Measurements from ENCODE around the gene NTM.

NTM gene

DNA sequence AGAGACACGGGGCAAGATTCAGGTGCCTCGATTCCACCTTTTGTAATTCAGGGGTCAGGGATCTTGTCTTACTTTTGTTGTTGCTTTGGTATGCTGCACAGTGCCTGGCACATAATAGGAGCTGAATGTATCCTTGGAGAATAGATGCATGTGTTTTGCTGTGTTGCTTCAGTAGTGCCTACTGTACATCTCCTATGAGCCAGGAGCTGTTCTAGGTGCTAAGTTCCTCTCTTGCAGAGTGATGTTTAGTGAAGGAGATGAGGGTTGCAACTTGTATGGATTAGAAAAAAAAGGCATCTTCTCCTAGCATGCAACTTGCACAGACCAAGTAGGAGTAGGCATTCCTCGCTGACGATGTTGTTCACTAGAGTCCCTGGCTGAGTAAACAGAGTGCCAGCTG, 555.4 kb downstream of the NTM start:
- TF ChIP-seq, protein P1, sequence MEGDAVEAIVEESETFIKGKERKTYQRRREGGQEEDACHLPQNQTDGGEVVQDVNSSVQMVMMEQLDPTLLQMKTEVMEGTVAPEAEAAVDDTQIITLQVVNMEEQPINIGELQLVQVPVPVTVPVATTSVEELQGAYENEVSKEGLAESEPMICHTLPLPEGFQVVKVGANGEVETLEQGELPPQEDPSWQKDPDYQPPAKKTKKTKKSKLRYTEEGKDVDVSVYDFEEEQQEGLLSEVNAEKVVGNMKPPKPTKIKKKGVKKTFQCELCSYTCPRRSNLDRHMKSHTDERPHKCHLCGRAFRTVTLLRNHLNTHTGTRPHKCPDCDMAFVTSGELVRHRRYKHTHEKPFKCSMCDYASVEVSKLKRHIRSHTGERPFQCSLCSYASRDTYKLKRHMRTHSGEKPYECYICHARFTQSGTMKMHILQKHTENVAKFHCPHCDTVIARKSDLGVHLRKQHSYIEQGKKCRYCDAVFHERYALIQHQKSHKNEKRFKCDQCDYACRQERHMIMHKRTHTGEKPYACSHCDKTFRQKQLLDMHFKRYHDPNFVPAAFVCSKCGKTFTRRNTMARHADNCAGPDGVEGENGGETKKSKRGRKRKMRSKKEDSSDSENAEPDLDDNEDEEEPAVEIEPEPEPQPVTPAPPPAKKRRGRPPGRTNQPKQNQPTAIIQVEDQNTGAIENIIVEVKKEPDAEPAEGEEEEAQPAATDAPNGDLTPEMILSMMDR (IDR thresholded peaks at IDR 0.05; ENCODE audit: low read depth, low read length): no peak
- H3K36me3 ChIP-seq: no peaks in the 10 kb centered on the region
- no peaks in the 10 kb centered on the region for H3K27me3 ChIP-seq
- no peaks in the 10 kb centered on the region for H3K4me1 ChIP-seq
- H3K4me3 ChIP-seq (ENCODE audit: low read depth, low read length): no peak overlapping the region
- no peak for DNase-seq
- no peaks in the 10 kb centered on the region; the same call in none of the 2 replicates for H3K9me3 ChIP-seq

- Histone ChIP-seq H3K4me1 (no peaks in the 10 kb centered on the region), H3K36me3 (no peaks in the 10 kb centered on the region), H3K9me3 (no peaks in the 10 kb centered on the region; the same call in none of the 2 replicates), H3K4me3 (ENCODE audit: low read depth, low read length) (no peak overlapping the region), H3K27me3 (no peaks in the 10 kb centered on the region)
- TF ChIP-seq, protein P1 (IDR thresholded peaks at IDR 0.05; ENCODE audit: low read depth, low read length): no peak
- DNase-seq: no peak
Observed at GRCh38 chr11:131928992-131929391, 558.6 kb downstream of the NTM start.

DNA sequence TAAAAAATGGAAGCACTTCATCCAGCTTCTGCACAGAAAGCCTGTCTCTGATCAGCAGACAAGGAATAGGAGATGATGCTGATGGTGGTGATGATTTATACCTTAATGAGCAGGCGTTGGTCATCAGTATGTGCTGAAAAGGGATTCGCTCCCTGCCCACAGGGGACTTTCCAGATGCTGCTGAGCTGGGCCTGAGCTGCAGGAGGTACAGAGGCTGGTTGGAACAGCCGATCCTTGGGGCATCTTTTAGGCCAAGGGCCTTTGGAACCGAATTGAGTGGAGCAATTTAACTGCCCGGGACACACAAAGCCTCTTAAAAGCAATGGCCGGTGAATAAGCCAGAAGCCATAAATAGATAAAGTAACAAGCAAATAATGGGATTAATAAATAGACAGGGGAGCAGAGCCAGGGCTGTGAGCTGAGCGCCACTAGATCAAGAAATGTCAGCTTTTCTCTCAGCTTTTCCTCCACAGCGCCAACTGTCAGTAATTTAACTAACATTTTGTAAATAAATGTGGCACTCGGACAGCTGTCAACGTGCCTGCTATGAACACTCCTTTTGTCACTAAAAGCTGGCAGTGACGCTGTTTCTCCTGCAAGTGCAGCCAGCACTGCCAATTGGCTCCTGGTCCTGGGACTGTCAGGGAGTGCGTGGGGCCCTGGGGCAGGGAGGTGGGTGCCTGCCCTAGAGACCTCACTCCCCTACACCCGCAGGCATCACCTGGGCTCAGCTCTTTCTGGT, 562.3 kb downstream of the NTM start:
- H3K27me3 ChIP-seq: no peaks in the 10 kb centered on the region
- no peak overlapping the region for H3K4me3 ChIP-seq (ENCODE audit: low read depth, low read length)
- H3K4me1 ChIP-seq: no peaks in the 10 kb centered on the region
- no peak for DNase-seq
- no peaks in the 10 kb centered on the region; the same call in none of the 2 replicates for H3K9me3 ChIP-seq
- TF ChIP-seq, protein P1 (IDR thresholded peaks at IDR 0.05; ENCODE audit: low read depth, low read length): no peak
- H3K36me3 ChIP-seq: no peaks in the 10 kb centered on the region

GRCh38 chr11:131934006-131934405, 563.6 kb downstream of the NTM start:
- TF ChIP-seq, protein P1 (IDR thresholded peaks at IDR 0.05; ENCODE audit: low read depth, low read length): no peak
- no peak for DNase-seq

GRCh38 chr11:131938351-131938751, 567.9 kb downstream of the NTM start:
- H3K4me3 ChIP-seq (ENCODE audit: low read depth, low read length): no peak overlapping the region
- no peaks in the 10 kb centered on the region for H3K36me3 ChIP-seq
- H3K9me3 ChIP-seq: peaks cover 3% of the 10 kb centered on the region; the same call in 1 of the 2 replicates
- no peaks in the 10 kb centered on the region for H3K27me3 ChIP-seq
- H3K4me1 ChIP-seq: no peaks in the 10 kb centered on the region
- TF ChIP-seq, protein P1 (IDR thresholded peaks at IDR 0.05; ENCODE audit: low read depth, low read length): no peak
- no peak for DNase-seq

More at GRCh38 chr11:131934006-131934405, 563.6 kb downstream of the NTM start:
- H3K4me1 ChIP-seq: no peaks in the 10 kb centered on the region
- peaks cover 3% of the 10 kb centered on the region for H3K9me3 ChIP-seq
- H3K27me3 ChIP-seq: no peaks in the 10 kb centered on the region
- H3K4me3 ChIP-seq (ENCODE audit: low read depth, low read length): no peak overlapping the region
- H3K36me3 ChIP-seq: no peaks in the 10 kb centered on the region

DNA sequence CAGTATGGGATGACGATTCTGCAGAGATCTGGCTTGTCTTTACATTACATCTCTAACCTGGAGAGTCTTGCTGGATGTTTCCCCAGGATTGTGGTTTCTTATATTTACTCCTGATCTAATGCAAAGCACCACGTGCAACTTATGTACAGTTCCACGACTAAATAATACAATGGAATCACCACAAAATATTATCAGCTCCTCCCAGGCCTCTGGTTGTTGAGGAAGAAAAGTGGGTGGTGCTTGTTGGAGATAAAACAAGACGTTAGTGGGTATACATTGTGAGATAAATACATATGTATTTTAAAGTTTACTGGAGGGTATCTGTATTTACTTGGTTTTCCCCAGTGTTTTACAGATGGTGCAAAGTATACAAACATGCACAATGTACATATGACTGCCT, 569.7 kb downstream of the NTM start:
- Histone ChIP-seq H3K4me1 (no peaks in the 10 kb centered on the region), H3K27me3 (no peaks in the 10 kb centered on the region), H3K4me3 (ENCODE audit: low read depth, low read length) (no peak overlapping the region), H3K36me3 (no peaks in the 10 kb centered on the region), H3K9me3 (peaks cover 3% of the 10 kb centered on the region; the same call in 1 of the 2 replicates)
- TF ChIP-seq, protein P1 (IDR thresholded peaks at IDR 0.05; ENCODE audit: low read depth, low read length): no peak
- DNase-seq: no peak

Measured in BE2C (cell line).